ENCODE data around the gene AARSD1. TPM values are rescaled to one million over a fixed set of nuclear protein-coding genes. Genes with fewer than 3 reads are reported as not detected.
A peak's percentile ranks its signal among the peaks of the same experiment; 100 is the strongest.
"Not testable (repeated sequence)": the region's sequence is repeated elsewhere in the genome, so short reads cannot be mapped to it uniquely, and the experiment has no call there.

The AARSD1 gene
- total and polyA plus RNA-seq, 4 donors = 27.6 to 57.0 (median 37.1) TPM

GRCh38 chr17:42918902-42919521, 45.2 kb downstream of the AARSD1 start:
- TF ChIP-seq, protein P1, sequence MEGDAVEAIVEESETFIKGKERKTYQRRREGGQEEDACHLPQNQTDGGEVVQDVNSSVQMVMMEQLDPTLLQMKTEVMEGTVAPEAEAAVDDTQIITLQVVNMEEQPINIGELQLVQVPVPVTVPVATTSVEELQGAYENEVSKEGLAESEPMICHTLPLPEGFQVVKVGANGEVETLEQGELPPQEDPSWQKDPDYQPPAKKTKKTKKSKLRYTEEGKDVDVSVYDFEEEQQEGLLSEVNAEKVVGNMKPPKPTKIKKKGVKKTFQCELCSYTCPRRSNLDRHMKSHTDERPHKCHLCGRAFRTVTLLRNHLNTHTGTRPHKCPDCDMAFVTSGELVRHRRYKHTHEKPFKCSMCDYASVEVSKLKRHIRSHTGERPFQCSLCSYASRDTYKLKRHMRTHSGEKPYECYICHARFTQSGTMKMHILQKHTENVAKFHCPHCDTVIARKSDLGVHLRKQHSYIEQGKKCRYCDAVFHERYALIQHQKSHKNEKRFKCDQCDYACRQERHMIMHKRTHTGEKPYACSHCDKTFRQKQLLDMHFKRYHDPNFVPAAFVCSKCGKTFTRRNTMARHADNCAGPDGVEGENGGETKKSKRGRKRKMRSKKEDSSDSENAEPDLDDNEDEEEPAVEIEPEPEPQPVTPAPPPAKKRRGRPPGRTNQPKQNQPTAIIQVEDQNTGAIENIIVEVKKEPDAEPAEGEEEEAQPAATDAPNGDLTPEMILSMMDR (IDR thresholded peaks at IDR 0.05; ENCODE audit: control extremely low read depth, extremely low read depth) = no peak
- no peak for ATAC-seq (ENCODE audit: insufficient read depth, low FRiP score)
- no peak overlapping the region for H3K4me3 ChIP-seq
- WGBS, 2 donors = 42 to 74% methylated on average over 3 of the region's 3 CpGs
- H3K27me3 ChIP-seq (ENCODE audit: control insufficient read depth in 3 of 3, insufficient read depth in 3 of 3, low read length in 2 of 3) = no peaks in the 10 kb centered on the region
- H3K9me3 ChIP-seq (ENCODE audit: control insufficient read depth in 4 of 4, insufficient read depth in 3 of 4, low read length in 3 of 4) = no peaks in the 10 kb centered on the region
- no peak overlapping the region for H3K27ac ChIP-seq (ENCODE audit: low read depth in 1 of 2, low read length in 1 of 2)
- no peaks in the 10 kb centered on the region for H3K36me3 ChIP-seq (ENCODE audit: control insufficient read depth in 4 of 4, insufficient read depth in 4 of 4, low read length in 4 of 4)
- peaks cover 0 to 47% (median 30%) of the 10 kb centered on the region in 5 donors for H3K4me1 ChIP-seq (ENCODE audit: control insufficient read depth in 5 of 5, insufficient read depth in 5 of 5, low read length in 5 of 5)
- peak in 2 of 3 donors; percentile 70 to 71 for DNase-seq
- H3K9ac ChIP-seq (ENCODE audit: insufficient read depth in 1 of 2, low read length in 2 of 2) = peak overlapping the region; percentile 60 to 75

GRCh38 chr17:42917236-42917603, 47.0 kb downstream of the AARSD1 start:
- peak in 1 of 3 donors; percentile 28 for DNase-seq
- TF ChIP-seq, protein P1 (IDR thresholded peaks at IDR 0.05; ENCODE audit: control extremely low read depth, extremely low read depth) = no peak
- H3K4me3 ChIP-seq = no peak overlapping the region
- no peaks in the 10 kb centered on the region for H3K9me3 ChIP-seq (ENCODE audit: control insufficient read depth in 4 of 4, insufficient read depth in 3 of 4, low read length in 3 of 4)
- WGBS, 2 donors = 48 to 67% methylated on average over 8 of the region's 8 CpGs
- H3K36me3 ChIP-seq (ENCODE audit: control insufficient read depth in 4 of 4, insufficient read depth in 4 of 4, low read length in 4 of 4) = no peaks in the 10 kb centered on the region
- no peak overlapping the region for H3K9ac ChIP-seq (ENCODE audit: insufficient read depth in 1 of 2, low read length in 2 of 2)
- no peaks in the 10 kb centered on the region for H3K27me3 ChIP-seq (ENCODE audit: control insufficient read depth in 3 of 3, insufficient read depth in 3 of 3, low read length in 2 of 3)
- H3K27ac ChIP-seq (ENCODE audit: low read depth in 1 of 2, low read length in 1 of 2) = no peak overlapping the region
- ATAC-seq (ENCODE audit: insufficient read depth, low FRiP score) = no peak
- H3K4me1 ChIP-seq (ENCODE audit: control insufficient read depth in 5 of 5, insufficient read depth in 5 of 5, low read length in 5 of 5) = peaks cover 0 to 35% (median 24%) of the 10 kb centered on the region in 5 donors

- not testable (repeated sequence) for DNase-seq; H3K9ac ChIP-seq (ENCODE audit: insufficient read depth in 1 of 2, low read length in 2 of 2); H3K9me3 ChIP-seq (ENCODE audit: control insufficient read depth in 4 of 4, insufficient read depth in 3 of 4, low read length in 3 of 4); H3K27me3 ChIP-seq (ENCODE audit: control insufficient read depth in 3 of 3, insufficient read depth in 3 of 3, low read length in 2 of 3); ATAC-seq (ENCODE audit: insufficient read depth, low FRiP score); H3K36me3 ChIP-seq (ENCODE audit: control insufficient read depth in 4 of 4, insufficient read depth in 4 of 4, low read length in 4 of 4); H3K4me3 ChIP-seq; H3K27ac ChIP-seq (ENCODE audit: low read depth in 1 of 2, low read length in 1 of 2)
- peaks cover 0 to 28% (median 19%) of the 10 kb centered on the region in 5 donors for H3K4me1 ChIP-seq (ENCODE audit: control insufficient read depth in 5 of 5, insufficient read depth in 5 of 5, low read length in 5 of 5)
- 91 to 93% methylated on average over 4 of the region's 4 CpGs for WGBS, 2 donors
Observed at GRCh38 chr17:42916388-42917235, 47.6 kb downstream of the AARSD1 start.

- not testable (repeated sequence) for H3K27ac ChIP-seq (ENCODE audit: low read depth in 1 of 2, low read length in 1 of 2); H3K36me3 ChIP-seq (ENCODE audit: control insufficient read depth in 4 of 4, insufficient read depth in 4 of 4, low read length in 4 of 4); H3K27me3 ChIP-seq (ENCODE audit: control insufficient read depth in 3 of 3, insufficient read depth in 3 of 3, low read length in 2 of 3); H3K9me3 ChIP-seq (ENCODE audit: control insufficient read depth in 4 of 4, insufficient read depth in 3 of 4, low read length in 3 of 4); H3K9ac ChIP-seq (ENCODE audit: insufficient read depth in 1 of 2, low read length in 2 of 2); ATAC-seq (ENCODE audit: insufficient read depth, low FRiP score); DNase-seq; H3K4me3 ChIP-seq
- H3K4me1 ChIP-seq (ENCODE audit: control insufficient read depth in 5 of 5, insufficient read depth in 5 of 5, low read length in 5 of 5) = peaks cover 0 to 19% (median 12%) of the 10 kb centered on the region in 5 donors
- 97 to 99% methylated on average over 6 of the region's 6 CpGs for WGBS, 2 donors
Observed at GRCh38 chr17:42915288-42915687, 49.0 kb downstream of the AARSD1 start.

All from lung (tissue), 12 donors.